Testis (tissue), 3 donors: ENCODE data around the gene MVB12A. TPM values are rescaled to one million over a fixed set of nuclear protein-coding genes. Genes with fewer than 3 reads are reported as not detected.

Experiments used
- DNase-seq: peaks from one replicate; pipeline ENCODE4 v3.0.0-alpha.2; 2019
- H3K27ac ChIP-seq, 2 donors: fragments of 200-600 bp; sonication (generic); one replicate each; pipeline ENCODE4 v1.5.1; 2019
- H3K27me3 ChIP-seq: fragments of 200-600 bp; sonication (generic); one replicate; pipeline ENCODE4 v1.5.1; 2019
- H3K36me3 ChIP-seq: fragments of 200-600 bp; sonication (generic); one replicate; pipeline ENCODE4 v1.5.1; 2017; ENCODE audit warnings: low read depth; ENCODE audit errors: missing control alignments
- H3K4me1 ChIP-seq: fragments of 200-600 bp; sonication (generic); one replicate; pipeline ENCODE4 v1.5.1; 2019
- H3K4me3 ChIP-seq, 2 donors: fragments of 200-600 bp; sonication (generic); one replicate each; pipeline ENCODE4 v1.5.1; 2017 to 2019
- H3K9me3 ChIP-seq: fragments of 200-600 bp; sonication (generic); one replicate; pipeline ENCODE4 v1.5.1; 2017
- CTCF ChIP-seq, 3 experiments: fragments of 450-650 bp in 2 of 3; fragments of 200-600 bp in 1 of 3; sonication (generic) in 1 of 3; IDR thresholded peaks; one replicate each; pipeline ENCODE4 v1.5.1; 2016 to 2019; ENCODE audit warnings: antibody characterized with exemption in 3 of 3, mild to moderate bottlenecking in 2 of 3, moderate library complexity in 1 of 3
- POLR2A ChIP-seq: fragments of 450-650 bp; IDR thresholded peaks from one replicate; pipeline ENCODE4 v1.6.1; 2017; ENCODE audit warnings: antibody characterized with exemption, mild to moderate bottlenecking, moderate library complexity
- WGBS, 2 donors: methylation state at CpG; one replicate each; pipeline ENCODE4 v1.1.5; 2018; 5-methylcytosine and 5-hydroxymethylcytosine counted together
- intact Hi-C: fragments of 100-400 bp; cut with DNase I; formaldehyde crosslinking; loops from one replicate; pipeline ENCODE4 v1.15.1; 2023; ENCODE audit warnings: low total_unique reads
- polyA plus RNA-seq: library from polyadenylated mRNA; stranded (reverse); fragments of 350-450 nt; fragmentation: Illumina TruSeq; extraction: RNeasy Lipid Tissue Mini Kit (QIAGEN cat#74804); gene quantifications from one replicate; pipeline ENCODE4 v1.2.3, GENCODE V29; 2014; ENCODE audit warnings: low read depth, low replicate concordance; ENCODE audit not compliant: insufficient read depth
- total RNA-seq, 2 donors: library from RNA; depleted of rRNA; stranded (reverse); fragments of >200 nt; gene quantifications; one replicate each; pipeline ENCODE4 v1.2.3, GENCODE V29; 2016

MVB12A gene
- total and polyA plus RNA-seq, 3 donors from 2014 or later, result 28.6 to 48.3 (median 44.0) TPM

GRCh38 chr19:17380426-17381138 lies 39.3 kb upstream of the MVB12A start:
- Histone ChIP-seq H3K4me3 (no peak overlapping the region), H3K4me1 (no peaks in the 10 kb centered on the region), H3K27me3 (no peaks in the 10 kb centered on the region), H3K36me3 (no peaks in the 10 kb centered on the region), H3K27ac (no peak overlapping the region), H3K9me3 (no peaks in the 10 kb centered on the region)
- DNase-seq, result no peak
- TF ChIP-seq POLR2A (no peak), CTCF (IDR thresholded peaks at IDR 0.05) (no peak)
- intact Hi-C loops, result no loop called here
- WGBS, 2 donors, result 93 to 99% methylated on average over 5 of the region's 5 CpGs

- peak; percentile 56 for DNase-seq
- Histone ChIP-seq H3K36me3 (no peaks in the 10 kb centered on the region), H3K4me3 (no peak overlapping the region), H3K4me1 (no peaks in the 10 kb centered on the region), H3K27me3 (no peaks in the 10 kb centered on the region), H3K27ac (no peak overlapping the region), H3K9me3 (no peaks in the 10 kb centered on the region)
- intact Hi-C loops, result loop anchor here (5.0 kb wide), 1 partner anchor 39 kb away; no protein-coding TSS in a partner anchor
- TF ChIP-seq CTCF (IDR thresholded peaks at IDR 0.05) (peak; percentile 80 to 90 (median 81)), POLR2A (no peak)
- 49 to 52% methylated on average over 11 to 19 of the region's 20 CpGs for WGBS, 2 donors
Measured at GRCh38 chr19:17385878-17386611, 33.8 kb upstream of the MVB12A start.

GRCh38 chr19:17389288-17389687 lies 30.6 kb upstream of the MVB12A start:
- no peak for TF ChIP-seq POLR2A
- TF ChIP-seq CTCF (IDR thresholded peaks at IDR 0.05), result no peak
- Histone ChIP-seq H3K27ac (no peak overlapping the region), H3K4me1 (peaks cover 8% of the 10 kb centered on the region), H3K4me3 (no peak overlapping the region), H3K27me3 (no peaks in the 10 kb centered on the region), H3K9me3 (no peaks in the 10 kb centered on the region), H3K36me3 (no peaks in the 10 kb centered on the region)
- 61 to 80% methylated on average over 1 of the region's 1 CpG for WGBS, 2 donors
- intact Hi-C loops, result loop anchor here (5.0 kb wide), 1 partner anchor 42 kb away; no protein-coding TSS in a partner anchor
- no peak for DNase-seq

- Histone ChIP-seq H3K36me3 (no peaks in the 10 kb centered on the region), H3K4me3 (peak overlapping the region; percentile 49), H3K9me3 (no peaks in the 10 kb centered on the region), H3K27ac (no peak overlapping the region), H3K27me3 (no peaks in the 10 kb centered on the region), H3K4me1 (peaks cover 8% of the 10 kb centered on the region)
- TF ChIP-seq CTCF (IDR thresholded peaks at IDR 0.05) (no peak), POLR2A (no peak)
- intact Hi-C loops, result loop anchor here (5.0 kb wide), 1 partner anchor 43 kb away; no protein-coding TSS in a partner anchor
- 7 to 46% methylated on average over 3 to 36 of the region's 37 CpGs for WGBS, 2 donors
- no peak for DNase-seq
Measured at GRCh38 chr19:17389957-17390664, 29.7 kb upstream of the MVB12A start.
